Measurements from ENCODE around the gene RNF213. TPM values are rescaled to one million over a fixed set of nuclear protein-coding genes. Genes with fewer than 3 reads are reported as not detected.

RNF213 gene
- total and polyA plus RNA-seq, 2 of the 8 experiments (the other 6 are each of a cell fraction or from before 2014, with no cell fraction given), result 33.8 to 62.8 TPM

GRCh38 chr17:80445726-80446110 is 185.1 kb downstream of the RNF213 start:
- Histone ChIP-seq H3K18ac (ENCODE audit: extremely low read depth, low read length) (no peak overlapping the region), H3K4me1 (replicated peaks in 1 of 4; ENCODE audit: control insufficient read depth in 3 of 4, insufficient read depth in 4 of 4, low read length in 3 of 4) (peaks cover 3 to 11% (median 8%) of the 10 kb centered on the region in 4 experiments; a peak in 6 of 7 replicates), H3K79me2 (ENCODE audit: control insufficient read depth in 1 of 2, insufficient read depth in 2 of 2, low read length in 2 of 2) (no peaks in the 10 kb centered on the region), H3K14ac (ENCODE audit: insufficient read length) (no peak overlapping the region), H3K23me2 (ENCODE audit: low read depth, low read length) (no peaks in the 10 kb centered on the region), H3K9me3 (ENCODE audit: insufficient read depth in 2 of 2, low read depth in 1 of 2, low read length in 1 of 2) (no peaks in the 10 kb centered on the region), H3K56ac (replicated peaks; ENCODE audit: insufficient read length, low read depth, low read length) (no peak overlapping the region), H3K4me3 (ENCODE audit: extremely low read depth in 1 of 4, insufficient read depth in 2 of 4, low read depth in 3 of 4, low read length in 4 of 4) (no peak overlapping the region), H2BK12ac (ENCODE audit: low read depth, low read length) (no peak overlapping the region), H2AFZ (ENCODE audit: low read length) (no peak overlapping the region), H3K27ac (ENCODE audit: low read depth, low read length) (no peak overlapping the region), H3K9ac (replicated peaks in 1 of 4; ENCODE audit: extremely low read depth in 1 of 4, low read depth in 3 of 4, low read length in 3 of 4) (no peak overlapping the region), H2BK120ac (replicated peaks; ENCODE audit: low read depth, low read length) (no peak overlapping the region), H4K20me1 (replicated peaks in 1 of 2; ENCODE audit: control insufficient read depth in 1 of 2, insufficient read depth in 2 of 2, low read length in 2 of 2) (no peaks in the 10 kb centered on the region), H4K8ac (ENCODE audit: extremely low read depth, insufficient read depth, low read length) (no peak overlapping the region), H3K4ac (replicated peaks; ENCODE audit: insufficient read length, low read depth, low read length) (no peak overlapping the region), H2AK5ac (ENCODE audit: low read depth, low read length) (no peak overlapping the region), H2BK5ac (ENCODE audit: low read depth, low read length) (no peak overlapping the region), H4K5ac (ENCODE audit: insufficient read length, low read depth, low read length) (no peak overlapping the region), H2BK15ac (ENCODE audit: low read length) (no peak overlapping the region), H3K27me3 (replicated peaks in 1 of 4; ENCODE audit: control insufficient read depth in 3 of 4, extremely low read depth in 1 of 4, insufficient read depth in 3 of 4, low read length in 3 of 4) (peaks cover 0 to 7% (median 0%) of the 10 kb centered on the region in 4 experiments; a peak in 3 of 7 replicates), H3K79me1 (ENCODE audit: low read depth, low read length) (no peaks in the 10 kb centered on the region), H2BK20ac (ENCODE audit: low read length) (no peak overlapping the region), H3K36me3 (ENCODE audit: control insufficient read depth in 2 of 4, insufficient read depth in 4 of 4, low read length in 3 of 4) (no peaks in the 10 kb centered on the region), H3K4me2 (ENCODE audit: insufficient read depth in 1 of 2, low read depth in 2 of 2, low read length in 2 of 2) (no peak overlapping the region), H4K91ac (replicated peaks; ENCODE audit: insufficient read length, low read length) (no peak overlapping the region), H3K23ac (ENCODE audit: insufficient read length) (no peak overlapping the region)
- 81% methylated on average over 10 of the region's 10 CpGs; no CpG with 5 or more reads in 1 of the 2 experiments for WGBS, 2 experiments (ENCODE audit: extremely low coverage in 1 of 2, insufficient coverage in 1 of 2, insufficient read length in 1 of 2, insufficient replicate concordance in 2 of 2, low coverage in 1 of 2, low lambda C conversion rate in 2 of 2, missing lambda C conversion rate in 1 of 2)
- FAIRE-seq (no peak), DNase-seq (ENCODE audit: low read depth in 1 of 2, low spot score in 2 of 2) (no peak)
- TF ChIP-seq KDM5A (IDR thresholded peaks at IDR 0.05; ENCODE audit: low read length) (no peak), CEBPB (IDR thresholded peaks at IDR 0.05; ENCODE audit: low read depth, low read length) (no peak), MAFK (IDR thresholded peaks at IDR 0.05; ENCODE audit: low read depth, low read length) (no peak), GABPA (IDR thresholded peaks at IDR 0.05; ENCODE audit: borderline replicate concordance, insufficient read depth, low read length) (no peak), CTBP2 (IDR thresholded peaks at IDR 0.05; ENCODE audit: borderline replicate concordance, insufficient read depth, insufficient read length, low read length) (no peak), TAF7 (optimal IDR thresholded peaks at IDR 0.05; ENCODE audit: borderline replicate concordance, low read depth, low read length) (no peak), ASH2L (IDR thresholded peaks at IDR 0.05; ENCODE audit: low read length) (no peak), SP2 (IDR thresholded peaks at IDR 0.05; ENCODE audit: low read length) (no peak), CREB1 (IDR thresholded peaks at IDR 0.05) (no peak)
- POLR2A ChIA-PET (ENCODE audit: partially characterized antibody), result interaction anchor here (0.9 to 5.8 kb wide), 4 partner anchors 8 to 48 kb away, joined by 3 to 35 read pairs (median 4); no protein-coding TSS in a partner anchor
- CTCF ChIA-PET (ENCODE audit: partially characterized antibody), result interaction anchor here (1.3 kb wide), 1 partner anchor 184 kb away, joined by 3 read pairs; no protein-coding TSS in a partner anchor

Data from H1 (cell line).